ENCODE data around the gene LAMA5.

DNA sequence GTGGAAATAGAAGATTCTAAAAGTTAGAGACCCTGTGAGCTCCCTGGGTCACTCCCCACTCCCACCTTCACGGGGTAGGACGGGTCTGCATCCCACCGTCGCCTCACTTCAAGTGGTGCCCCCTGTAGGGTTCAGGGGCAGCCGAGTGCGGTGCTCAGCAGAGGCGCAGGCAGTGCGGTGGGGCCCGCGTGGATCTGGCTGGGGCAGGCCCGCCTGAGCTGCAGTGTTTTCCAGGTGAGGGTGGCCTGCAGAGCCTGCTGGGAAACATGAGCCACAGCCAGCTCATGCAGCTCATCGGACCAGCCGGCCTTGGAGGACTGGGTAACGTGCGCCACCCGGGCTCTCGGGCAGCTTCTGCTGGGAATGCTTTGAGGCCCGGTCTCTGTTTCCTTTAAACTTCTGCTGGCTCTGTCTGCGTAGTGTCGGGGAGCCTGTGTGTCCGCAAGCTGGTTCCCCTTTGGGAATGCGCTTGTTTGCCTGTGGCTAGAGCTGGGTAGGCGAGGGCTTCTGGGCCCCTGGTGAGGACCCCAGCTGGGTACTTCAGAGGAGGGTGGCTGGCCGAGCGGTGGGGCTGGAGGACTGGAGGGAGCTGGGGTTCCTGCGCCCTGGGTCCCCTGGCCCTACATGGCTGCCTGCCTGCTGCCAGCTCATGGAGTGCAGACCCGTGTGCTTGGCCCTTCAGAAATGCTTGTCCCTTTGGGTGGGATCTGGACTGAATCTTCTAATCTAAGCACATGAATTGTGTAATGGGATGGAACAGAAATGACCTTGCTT, 60.5 kb downstream of the LAMA5 start:
- TF ChIP-seq EZH2 (IDR thresholded peaks at IDR 0.05; ENCODE audit: borderline replicate concordance, insufficient read depth, low read depth, low read length, poor library complexity, severe bottlenecking) = no peak
- TF ChIP-seq, protein P1, sequence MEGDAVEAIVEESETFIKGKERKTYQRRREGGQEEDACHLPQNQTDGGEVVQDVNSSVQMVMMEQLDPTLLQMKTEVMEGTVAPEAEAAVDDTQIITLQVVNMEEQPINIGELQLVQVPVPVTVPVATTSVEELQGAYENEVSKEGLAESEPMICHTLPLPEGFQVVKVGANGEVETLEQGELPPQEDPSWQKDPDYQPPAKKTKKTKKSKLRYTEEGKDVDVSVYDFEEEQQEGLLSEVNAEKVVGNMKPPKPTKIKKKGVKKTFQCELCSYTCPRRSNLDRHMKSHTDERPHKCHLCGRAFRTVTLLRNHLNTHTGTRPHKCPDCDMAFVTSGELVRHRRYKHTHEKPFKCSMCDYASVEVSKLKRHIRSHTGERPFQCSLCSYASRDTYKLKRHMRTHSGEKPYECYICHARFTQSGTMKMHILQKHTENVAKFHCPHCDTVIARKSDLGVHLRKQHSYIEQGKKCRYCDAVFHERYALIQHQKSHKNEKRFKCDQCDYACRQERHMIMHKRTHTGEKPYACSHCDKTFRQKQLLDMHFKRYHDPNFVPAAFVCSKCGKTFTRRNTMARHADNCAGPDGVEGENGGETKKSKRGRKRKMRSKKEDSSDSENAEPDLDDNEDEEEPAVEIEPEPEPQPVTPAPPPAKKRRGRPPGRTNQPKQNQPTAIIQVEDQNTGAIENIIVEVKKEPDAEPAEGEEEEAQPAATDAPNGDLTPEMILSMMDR (IDR thresholded peaks at IDR 0.05) = no peak

Data from B cell (primary cell).